ENCODE results near the gene CPNE8.

- TF ChIP-seq CTCF (IDR thresholded peaks at IDR 0.05), result no peak
- TF ChIP-seq POLR2A (IDR thresholded peaks at IDR 0.05), result no peak
- TF ChIP-seq POLR2AphosphoS5 (IDR thresholded peaks at IDR 0.05), result no peak
These were observed 168.6 kb downstream of the CPNE8 start for GRCh38 chr12:38736821-38737220.

All from prostate gland (tissue), 2 donors.